PC-9 (cell line): Measurements from ENCODE around the gene GRN. TPM values are rescaled to one million over a fixed set of nuclear protein-coding genes. Genes with fewer than 3 reads are reported as not detected.

ENCODE experiments used
- BruUV-seq: library from RNA; stranded (reverse); fragments of 400-500 nt; replicated peaks from 2 replicates; lab custom pipeline; 2021; lab: Mats Ljungman, UMichigan
- CTCF ChIA-PET: fragments of 300-600 bp; sonication (Branson Sonifier 250); formaldehyde crosslinking; loops from one replicate; lab custom pipeline; 2022; ENCODE audit warnings: antibody characterized with exemption; lab: Charles Lee
- POLR2A ChIA-PET: fragments of 300-600 bp; sonication (Branson Sonifier 250); formaldehyde crosslinking; loops from one replicate; lab custom pipeline; 2022; ENCODE audit warnings: antibody characterized with exemption; ENCODE audit not compliant: unreplicated experiment; lab: Charles Lee
- DNase-seq, 2 experiments: peaks; one replicate each; pipeline versions ENCODE4 v3.0.0 to v3.0.0-alpha.2; 2015 to 2022; ENCODE audit warnings: mixed read lengths in 1 of 2
- H2AFZ ChIP-seq: fragments of 200-600 bp; sonication (generic); 2 replicates; pipeline ENCODE4 v1.8.1; 2017; ENCODE audit warnings: antibody characterized with exemption
- H3F3A ChIP-seq: fragments of 200-600 bp; sonication (generic); 2 replicates; pipeline ENCODE4 v1.8.1; 2017; ENCODE audit warnings: antibody characterized with exemption, mild to moderate bottlenecking, low read depth; ENCODE audit not compliant: insufficient read depth
- H3K27ac ChIP-seq: fragments of 200-600 bp; sonication (generic); 2 replicates; pipeline ENCODE4 v1.6.1; 2016; ENCODE audit warnings: mixed run types
- H3K27me3 ChIP-seq: fragments of 200-600 bp; sonication (generic); 2 replicates; pipeline ENCODE4 v1.6.1; 2016; ENCODE audit warnings: low read depth, mixed run types; ENCODE audit not compliant: insufficient read depth
- H3K36me3 ChIP-seq: fragments of 200-600 bp; sonication (generic); 2 replicates; pipeline ENCODE4 v1.6.1; 2016; ENCODE audit warnings: low read depth, mixed run types
- H3K4me1 ChIP-seq: fragments of 200-600 bp; sonication (generic); replicated peaks from 2 replicates; pipeline ENCODE4 v1.6.1; 2016; ENCODE audit warnings: mixed run types; ENCODE audit not compliant: insufficient read depth
- H3K4me2 ChIP-seq: fragments of 200-600 bp; sonication (generic); 2 replicates; pipeline ENCODE4 v1.6.1; 2017; ENCODE audit warnings: mixed run types
- H3K4me3 ChIP-seq: fragments of 200-600 bp; sonication (generic); 2 replicates; pipeline ENCODE4 v1.6.1; 2016; ENCODE audit warnings: mixed run types
- H3K79me2 ChIP-seq: fragments of 200-600 bp; sonication (generic); 2 replicates; pipeline ENCODE4 v1.6.1; 2017; ENCODE audit warnings: low read depth, mixed run types
- H3K9me2 ChIP-seq: fragments of 200-600 bp; sonication (generic); 2 replicates; pipeline ENCODE4 v1.8.1; 2017; ENCODE audit warnings: mild to moderate bottlenecking; ENCODE audit not compliant: insufficient read depth
- H3K9me3 ChIP-seq: fragments of 200-600 bp; sonication (generic); 2 replicates; pipeline ENCODE4 v1.8.1; 2016; ENCODE audit warnings: low read depth; ENCODE audit not compliant: insufficient read depth
- H4K20me1 ChIP-seq: fragments of 200-600 bp; sonication (generic); 2 replicates; pipeline ENCODE4 v1.8.1; 2017; ENCODE audit not compliant: insufficient read depth
- EZH2 ChIP-seq: fragments of 200-600 bp; sonication (generic); IDR thresholded peaks from 2 replicates; pipeline ENCODE4 v1.8.0; 2017; ENCODE audit warnings: antibody characterized with exemption, low read depth
- intact Hi-C: fragments of 100-400 bp; cut with micrococcal nuclease; formaldehyde crosslinking; loops from one replicate; pipeline ENCODE4 v1.10.0; 2022; ENCODE audit not compliant: unreplicated experiment
- total RNA-seq: library from RNA; stranded (reverse); gene quantifications from 2 replicates; pipeline ENCODE4 v1.2.3, GENCODE V29; 2021
- TF ChIP-seq, protein P1 (sequence below): fragments of 200-600 bp; sonication (generic); conservative IDR thresholded peaks from 2 replicates; pipeline ENCODE4 v1.6.1; 2017; ENCODE audit warnings: mixed run types, antibody characterized with exemption, mild to moderate bottlenecking, moderate library complexity

The GRN gene
- total RNA-seq, 1 experiment from 2014 or later, result 226 TPM

GRCh38 chr17:44311562-44312181 is 33.4 kb upstream of the GRN start:
- peaks cover 7% of the 10 kb centered on the region for H3K4me1 ChIP-seq
- BruUV-seq, result no TSS peak
- POLR2A ChIA-PET, result no interaction called here
- H3K9me2 ChIP-seq, result no peaks in the 10 kb centered on the region
- H3F3A ChIP-seq, result peaks cover 18% of the 10 kb centered on the region; the same call in 1 of the 2 replicates
- H3K27ac ChIP-seq, result no peak overlapping the region
- H3K36me3 ChIP-seq, result no peaks in the 10 kb centered on the region
- intact Hi-C loops, result no loop called here
- DNase-seq, result no peak
- peaks cover 4% of the 10 kb centered on the region; the same call in 1 of the 2 replicates for H4K20me1 ChIP-seq
- CTCF ChIA-PET, result no interaction called here
- H3K9me3 ChIP-seq, result no peaks in the 10 kb centered on the region
- H3K27me3 ChIP-seq, result peaks cover 12% of the 10 kb centered on the region
- no peak overlapping the region for H3K4me2 ChIP-seq
- no peak overlapping the region for H2AFZ ChIP-seq
- TF ChIP-seq, protein P1, sequence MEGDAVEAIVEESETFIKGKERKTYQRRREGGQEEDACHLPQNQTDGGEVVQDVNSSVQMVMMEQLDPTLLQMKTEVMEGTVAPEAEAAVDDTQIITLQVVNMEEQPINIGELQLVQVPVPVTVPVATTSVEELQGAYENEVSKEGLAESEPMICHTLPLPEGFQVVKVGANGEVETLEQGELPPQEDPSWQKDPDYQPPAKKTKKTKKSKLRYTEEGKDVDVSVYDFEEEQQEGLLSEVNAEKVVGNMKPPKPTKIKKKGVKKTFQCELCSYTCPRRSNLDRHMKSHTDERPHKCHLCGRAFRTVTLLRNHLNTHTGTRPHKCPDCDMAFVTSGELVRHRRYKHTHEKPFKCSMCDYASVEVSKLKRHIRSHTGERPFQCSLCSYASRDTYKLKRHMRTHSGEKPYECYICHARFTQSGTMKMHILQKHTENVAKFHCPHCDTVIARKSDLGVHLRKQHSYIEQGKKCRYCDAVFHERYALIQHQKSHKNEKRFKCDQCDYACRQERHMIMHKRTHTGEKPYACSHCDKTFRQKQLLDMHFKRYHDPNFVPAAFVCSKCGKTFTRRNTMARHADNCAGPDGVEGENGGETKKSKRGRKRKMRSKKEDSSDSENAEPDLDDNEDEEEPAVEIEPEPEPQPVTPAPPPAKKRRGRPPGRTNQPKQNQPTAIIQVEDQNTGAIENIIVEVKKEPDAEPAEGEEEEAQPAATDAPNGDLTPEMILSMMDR, result no peak
- TF ChIP-seq EZH2, result no peak
- no peak overlapping the region for H3K4me3 ChIP-seq
- no peaks in the 10 kb centered on the region for H3K79me2 ChIP-seq

GRCh38 chr17:44312396-44313104 is 32.6 kb upstream of the GRN start:
- Histone ChIP-seq H3K9me3 (no peaks in the 10 kb centered on the region), H2AFZ (no peak overlapping the region), H3K4me1 (peaks cover 4% of the 10 kb centered on the region), H3K79me2 (no peaks in the 10 kb centered on the region), H3K4me2 (no peak overlapping the region), H3K9me2 (no peaks in the 10 kb centered on the region), H4K20me1 (no peaks in the 10 kb centered on the region), H3K27me3 (peaks cover 4% of the 10 kb centered on the region), H3K4me3 (no peak overlapping the region), H3K36me3 (no peaks in the 10 kb centered on the region), H3F3A (peaks cover 19% of the 10 kb centered on the region; the same call in 1 of the 2 replicates), H3K27ac (no peak overlapping the region)
- no TSS peak for BruUV-seq
- POLR2A ChIA-PET, result no interaction called here
- CTCF ChIA-PET, result no interaction called here
- no peak for TF ChIP-seq EZH2
- TF ChIP-seq, protein P1, result no peak
- intact Hi-C loops, result no loop called here
- DNase-seq, result no peak

DNA sequence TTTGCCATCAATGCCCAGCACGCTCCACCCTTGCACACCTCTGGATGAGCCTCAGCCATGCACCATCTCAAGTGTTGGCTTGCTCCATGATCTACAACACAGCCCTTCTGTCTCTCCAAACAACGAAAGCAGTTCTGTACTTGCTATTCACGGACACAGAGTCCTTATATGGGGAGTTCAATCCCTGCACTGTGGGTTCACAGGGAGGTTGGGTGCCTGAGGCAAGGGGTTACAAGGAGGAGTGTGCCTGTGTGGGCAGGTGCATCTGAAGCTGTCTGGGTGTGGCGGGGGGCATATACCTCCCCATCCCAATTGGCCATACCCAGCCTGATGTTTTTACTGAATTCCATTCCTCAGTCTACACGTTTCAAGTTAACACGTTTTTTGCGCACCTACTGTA is 31.1 kb upstream of the GRN start:
- Histone ChIP-seq H2AFZ (no peak overlapping the region), H3K9me2 (no peaks in the 10 kb centered on the region), H3K4me1 (no peaks in the 10 kb centered on the region), H3F3A (peaks cover 25% of the 10 kb centered on the region; the same call in 1 of the 2 replicates), H3K27ac (no peak overlapping the region), H3K36me3 (no peaks in the 10 kb centered on the region), H3K4me2 (no peak overlapping the region), H3K9me3 (no peaks in the 10 kb centered on the region), H4K20me1 (no peaks in the 10 kb centered on the region), H3K27me3 (no peaks in the 10 kb centered on the region), H3K79me2 (no peaks in the 10 kb centered on the region), H3K4me3 (no peak overlapping the region)
- intact Hi-C loops, result no loop called here
- TF ChIP-seq, protein P1, result no peak
- no peak for TF ChIP-seq EZH2
- ChIA-PET POLR2A (no interaction called here), CTCF (no interaction called here)
- no TSS peak for BruUV-seq
- no peak for DNase-seq
